K562 (cell line): Measurements from ENCODE around the gene SPI1. TPM values are rescaled to one million over a fixed set of nuclear protein-coding genes. Genes with fewer than 3 reads are reported as not detected.

Experiments
- ATAC-seq: fragments of 200-7000 bp; cut with Tn5 transposase; 3 replicates; pipeline ENCODE4 v1.9.1; 2020; ENCODE audit warnings: moderate library complexity
- BruUV-seq: library from RNA; stranded (reverse); fragments of 400-500 nt; replicated peaks from 2 replicates; lab custom pipeline; 2021; lab: Mats Ljungman, UMichigan
- CTCF ChIA-PET: fragments of 300-600 bp; formaldehyde crosslinking; extraction: SDS; loops from one replicate; lab custom pipeline; 2021; ENCODE audit warnings: low intra/inter-chr PET ratio; lab: Yijun Ruan, JAX
- POLR2A ChIA-PET: fragments of 300-600, 350-650 bp; sonication (Branson Sonifier 250); formaldehyde crosslinking; extraction: SDS; loops from one replicate; lab custom pipeline; 2021; ENCODE audit warnings: antibody characterized with exemption, inconsistent platforms; lab: Yijun Ruan, JAX
- DNase-seq, 4 experiments: peaks; one replicate each; pipeline versions ENCODE4 v3.0.0 to v3.0.0-alpha.2; 2011 to 2018; ENCODE audit warnings: low spot score in 3 of 4, mixed read lengths in 3 of 4; ENCODE audit errors: extremely low read depth in 1 of 4
- FAIRE-seq: peaks from 2 replicates; lab custom pipeline; 2011; peaks lifted over from hg19 to GRCh38; lab: Jason Lieb, UNC
- H2AFZ ChIP-seq: 2 replicates; pipeline ENCODE4 v1.6.0; 2011; ENCODE audit warnings: low read depth, low read length, control low read depth, inconsistent platforms
- H3K27ac ChIP-seq: fragments of 200-600 bp; 3 replicates; pipeline ENCODE4 v1.8.0; 2011; ENCODE audit warnings: low read depth, mild to moderate bottlenecking, control low read depth, inconsistent platforms, low read length, moderate library complexity, mixed read lengths; ENCODE audit errors: extremely low read depth
- H3K27me3 ChIP-seq, 2 experiments: fragments of 300-600 bp in 1 of 2; 2 replicates in 1 of 2; 3 replicates in 1 of 2; pipeline versions ENCODE4 v1.6.0 to v1.8.0; 2011; ENCODE audit warnings: inconsistent platforms in 2 of 2, low read length in 2 of 2, mild to moderate bottlenecking in 1 of 2, mixed read lengths in 1 of 2, moderate library complexity in 1 of 2; ENCODE audit not compliant: control insufficient read depth in 2 of 2, insufficient read depth in 2 of 2
- H3K36me3 ChIP-seq: fragments of 300-600 bp; 3 replicates; pipeline ENCODE4 v1.8.0; 2011; ENCODE audit warnings: mild to moderate bottlenecking, low read length, inconsistent platforms; ENCODE audit not compliant: control insufficient read depth, insufficient read depth
- H3K4me1 ChIP-seq, 2 experiments: fragments of 200-600 bp in 1 of 2; replicated peaks in 1 of 2; 2 replicates in 1 of 2; 3 replicates in 1 of 2; pipeline versions ENCODE4 v1.5.1 to v1.8.0; 2011; ENCODE audit warnings: inconsistent platforms in 2 of 2, low read length in 2 of 2, mild to moderate bottlenecking in 1 of 2, mixed read lengths in 1 of 2, moderate library complexity in 1 of 2; ENCODE audit not compliant: control insufficient read depth in 2 of 2, insufficient read depth in 2 of 2
- H3K4me2 ChIP-seq: 2 replicates; pipeline ENCODE4 v1.6.1; 2011; ENCODE audit warnings: low read length, control low read depth, inconsistent platforms, mixed read lengths; ENCODE audit not compliant: insufficient read depth
- H3K4me3 ChIP-seq: fragments of 200-600 bp; sonication (generic), shearing (Covaris generic); 2 replicates; pipeline ENCODE4 v1.5.1; 2016; ENCODE audit warnings: control low read depth, inconsistent platforms
- H3K79me2 ChIP-seq: fragments of 200-600 bp; 3 replicates; pipeline ENCODE4 v1.8.0; 2011; ENCODE audit warnings: low read length, inconsistent platforms; ENCODE audit not compliant: control insufficient read depth, insufficient read depth
- H3K9ac ChIP-seq, 2 experiments: 2 replicates each; pipeline versions ENCODE4 v1.6.0 to v1.6.1; 2011; ENCODE audit warnings: low read depth in 2 of 2, low read length in 2 of 2, control low read depth in 1 of 2, inconsistent platforms in 1 of 2, mild to moderate bottlenecking in 1 of 2, mixed read lengths in 1 of 2; ENCODE audit not compliant: insufficient read depth in 1 of 2
- H3K9me1 ChIP-seq: one replicate; pipeline ENCODE4 v1.6.0; 2011; ENCODE audit warnings: inconsistent platforms, mild to moderate bottlenecking, low read length, moderate library complexity; ENCODE audit not compliant: control insufficient read depth, insufficient read depth
- H3K9me3 ChIP-seq: replicated peaks from 2 replicates; pipeline ENCODE4 v1.5.1; 2011; ENCODE audit warnings: low read depth, low read length, inconsistent platforms; ENCODE audit not compliant: control insufficient read depth, insufficient read depth
- H4K20me1 ChIP-seq: replicated peaks from 2 replicates; pipeline ENCODE4 v1.6.1; 2011; ENCODE audit warnings: low read length, inconsistent platforms, mixed read lengths; ENCODE audit not compliant: control insufficient read depth, insufficient read depth
- BCL6 ChIP-seq: fragments of 250-450 bp; sonication (Bioruptor Pico); IDR thresholded peaks from 2 replicates; pipeline ENCODE4 v1.4.0; 2020
- BRD4 ChIP-seq: fragments of 200-600 bp; sonication (generic); IDR thresholded peaks from 2 replicates; pipeline ENCODE4 v1.6.1; 2017; ENCODE audit warnings: inconsistent platforms
- PHTF2 ChIP-seq: fragments of 250-450 bp; sonication (Bioruptor Pico); IDR thresholded peaks from 2 replicates; pipeline ENCODE4 v1.5.0; 2021; ENCODE audit warnings: mild to moderate bottlenecking
- POLR3G ChIP-seq: IDR thresholded peaks from 2 replicates; pipeline ENCODE4 v1.6.1; 2011; ENCODE audit not compliant: insufficient read length, insufficient replicate concordance; ENCODE audit errors: extremely low read depth
- RBM39 ChIP-seq: fragments of 200-400 bp; formaldehyde crosslinking; optimal IDR thresholded peaks from 2 replicates; pipeline ENCODE3; 2018; ENCODE audit warnings: low read depth, low read length
- TARDBP ChIP-seq: fragments of 450-650 bp; IDR thresholded peaks from 2 replicates; pipeline ENCODE4 v1.6.1; 2016
- ZNF232 ChIP-seq: sonication (generic); formaldehyde crosslinking; IDR thresholded peaks from 2 replicates; pipeline ENCODE4 v1.8.0; 2022; ENCODE audit warnings: mild to moderate bottlenecking, missing genetic modification reagents
- WGBS: fragments of 100-300 bp; shearing (Covaris generic); methylation state at CpG from one replicate; pipeline ENCODE4 v1.1.6; 2016; ENCODE audit warnings: low coverage, mixed read lengths; ENCODE audit not compliant: insufficient coverage; ENCODE audit errors: missing lambda C conversion rate; 5-methylcytosine and 5-hydroxymethylcytosine counted together
- in situ Hi-C: fragments of 300-500 bp; cut with MboI; formaldehyde crosslinking; loops from 4 replicates; pipeline ENCODE4 v1.15.0; 2018; ENCODE audit warnings: inconsistent platforms, mixed read lengths
- intact Hi-C: fragments of 100-400 bp; cut with micrococcal nuclease; formaldehyde crosslinking; loops from 2 replicates; pipeline ENCODE4 v1.14.2; 2022
- polyA plus RNA-seq, 8 experiments: library from polyadenylated mRNA; depleted of rRNA in 4 of 8; stranded (reverse) in 5 of 8; unstranded in 3 of 8; fragments of >200 nt; fragmentation: Nextera tagmentation in 2 of 8; fragmentation: Illumina TruSeq in 1 of 8; extraction: Ambion mirVana in 2 of 8; extraction: Trizol in 1 of 8; gene quantifications; 2 replicates each; pipeline versions ENCODE4 v1.2.1 to v1.2.3, GENCODE V29; 2011 to 2014; ENCODE audit warnings: inconsistent platforms in 1 of 8, missing spikeins in 1 of 8
- total RNA-seq, 7 experiments: library from RNA; depleted of rRNA in 6 of 7; stranded (reverse); fragments of >200 nt in 6 of 7; fragmentation: Illumina TruSeq in 2 of 7; extraction: Trizol in 2 of 7; gene quantifications; 2 replicates each; pipeline versions ENCODE4 v1.2.1 to v1.2.3, GENCODE V29; 2011 to 2021; ENCODE audit warnings: low replicate concordance in 1 of 7
- TF ChIP-seq, protein P1 (sequence below): sonication (generic); formaldehyde crosslinking; IDR thresholded peaks from 2 replicates; pipeline ENCODE4 v1.8.0; 2022; ENCODE audit warnings: mild to moderate bottlenecking, missing genetic modification reagents, borderline replicate concordance

The SPI1 gene
- total and polyA plus RNA-seq, 9 of the 15 experiments (the other 6 are each of a cell fraction or from before 2014, with no cell fraction given) = 0.10 to 33.7 (median 10.3) TPM

DNA sequence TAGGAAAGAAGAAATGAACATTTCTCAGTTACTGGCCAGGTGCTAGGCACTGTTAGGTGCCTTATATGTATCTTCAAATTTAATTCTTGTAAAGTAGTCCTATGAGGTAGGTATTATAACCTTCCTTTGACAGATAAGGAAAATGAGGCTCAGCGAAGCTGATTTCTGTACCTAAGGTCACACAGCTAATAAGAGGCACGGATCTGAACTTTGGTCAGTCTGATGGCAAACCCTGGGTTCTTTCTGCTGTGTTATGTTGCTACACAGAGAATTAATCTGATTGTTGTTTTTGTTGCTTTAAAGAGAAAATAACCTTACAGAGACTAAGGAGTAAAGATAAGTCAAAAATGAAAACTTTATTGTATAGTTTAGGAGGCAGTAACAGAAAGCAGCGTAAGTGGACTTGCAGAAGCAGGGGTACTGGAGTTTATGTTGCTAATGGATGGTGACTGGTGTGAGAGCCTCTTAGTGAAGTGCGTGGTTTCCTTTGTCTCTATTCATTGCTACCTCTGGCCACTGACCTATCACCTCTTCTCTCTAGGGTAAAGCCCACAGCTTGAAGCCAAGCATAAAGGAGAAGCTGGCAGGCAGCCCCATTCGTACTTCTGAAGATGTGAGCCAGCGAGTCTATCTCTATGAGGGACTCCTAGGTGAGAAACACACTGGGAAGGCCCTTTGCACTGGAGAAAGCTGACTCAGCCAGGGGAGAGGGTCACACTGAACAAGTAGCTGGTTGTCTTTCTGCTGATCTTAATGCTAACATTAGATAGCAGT, 70.1 kb downstream of the SPI1 start:
- no peaks in the 10 kb centered on the region; the same call in 2 of the 3 replicates for H3K79me2 ChIP-seq
- no peak overlapping the region for H3K27ac ChIP-seq
- ATAC-seq (no peak), FAIRE-seq (no peak), DNase-seq (no peak)
- 87% methylated on average over 6 of the region's 6 CpGs for WGBS
- H2AFZ ChIP-seq = no peak overlapping the region
- ChIA-PET CTCF (no interaction called here), POLR2A (interaction anchor here (0.8 to 1.3 kb wide), 2 partner anchors 13 to 100 kb away, joined by 3 read pairs; no protein-coding TSS in a partner anchor)
- no peaks in the 10 kb centered on the region for H4K20me1 ChIP-seq
- no TSS peak for BruUV-seq
- no peak overlapping the region for H3K4me3 ChIP-seq
- TF ChIP-seq RBM39 (no peak), POLR3G (no peak), TARDBP (no peak), BRD4 (no peak), BCL6 (CRISPR knock-in tag) (no peak), ZNF232 (no peak), PHTF2 (CRISPR knock-in tag) (no peak)
- TF ChIP-seq, protein P1, sequence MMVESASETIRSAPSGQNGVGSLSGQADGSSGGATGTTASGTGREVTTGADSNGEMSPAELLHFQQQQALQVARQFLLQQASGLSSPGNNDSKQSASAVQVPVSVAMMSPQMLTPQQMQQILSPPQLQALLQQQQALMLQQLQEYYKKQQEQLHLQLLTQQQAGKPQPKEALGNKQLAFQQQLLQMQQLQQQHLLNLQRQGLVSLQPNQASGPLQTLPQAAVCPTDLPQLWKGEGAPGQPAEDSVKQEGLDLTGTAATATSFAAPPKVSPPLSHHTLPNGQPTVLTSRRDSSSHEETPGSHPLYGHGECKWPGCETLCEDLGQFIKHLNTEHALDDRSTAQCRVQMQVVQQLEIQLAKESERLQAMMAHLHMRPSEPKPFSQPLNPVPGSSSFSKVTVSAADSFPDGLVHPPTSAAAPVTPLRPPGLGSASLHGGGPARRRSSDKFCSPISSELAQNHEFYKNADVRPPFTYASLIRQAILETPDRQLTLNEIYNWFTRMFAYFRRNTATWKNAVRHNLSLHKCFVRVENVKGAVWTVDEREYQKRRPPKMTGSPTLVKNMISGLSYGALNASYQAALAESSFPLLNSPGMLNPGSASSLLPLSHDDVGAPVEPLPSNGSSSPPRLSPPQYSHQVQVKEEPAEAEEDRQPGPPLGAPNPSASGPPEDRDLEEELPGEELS (CRISPR knock-in tag) = no peak
- H3K9ac ChIP-seq = no peak overlapping the region
- no peaks in the 10 kb centered on the region for H3K9me3 ChIP-seq
- no peaks in the 10 kb centered on the region for H3K9me1 ChIP-seq
- H3K27me3 ChIP-seq = no peaks in the 10 kb centered on the region
- H3K4me2 ChIP-seq = no peak overlapping the region
- H3K4me1 ChIP-seq = no peaks in the 10 kb centered on the region
- in situ Hi-C loops (no loop called here), intact Hi-C loops (no loop called here)
- H3K36me3 ChIP-seq = peaks cover 83% of the 10 kb centered on the region
